Activated effector memory CD4-positive, alpha-beta T cell treated with Interleukin-2 at 50 U/mL for 16 hours (primary cell): Measurements from ENCODE around the gene TMEM204.
A peak's percentile ranks its signal among the peaks of the same experiment; 100 is the strongest.

Experiments
- DNase-seq: peaks from one replicate; pipeline ENCODE4 v3.0.0-alpha.2; 2020

The TMEM204 gene

GRCh38 chr16:1524366-1524765 is 9.1 kb upstream of the TMEM204 start:
- DNase-seq: no peak

- DNase-seq: peak; percentile 19
Observed at GRCh38 chr16:1525871-1526607, 7.4 kb upstream of the TMEM204 start.

DNA sequence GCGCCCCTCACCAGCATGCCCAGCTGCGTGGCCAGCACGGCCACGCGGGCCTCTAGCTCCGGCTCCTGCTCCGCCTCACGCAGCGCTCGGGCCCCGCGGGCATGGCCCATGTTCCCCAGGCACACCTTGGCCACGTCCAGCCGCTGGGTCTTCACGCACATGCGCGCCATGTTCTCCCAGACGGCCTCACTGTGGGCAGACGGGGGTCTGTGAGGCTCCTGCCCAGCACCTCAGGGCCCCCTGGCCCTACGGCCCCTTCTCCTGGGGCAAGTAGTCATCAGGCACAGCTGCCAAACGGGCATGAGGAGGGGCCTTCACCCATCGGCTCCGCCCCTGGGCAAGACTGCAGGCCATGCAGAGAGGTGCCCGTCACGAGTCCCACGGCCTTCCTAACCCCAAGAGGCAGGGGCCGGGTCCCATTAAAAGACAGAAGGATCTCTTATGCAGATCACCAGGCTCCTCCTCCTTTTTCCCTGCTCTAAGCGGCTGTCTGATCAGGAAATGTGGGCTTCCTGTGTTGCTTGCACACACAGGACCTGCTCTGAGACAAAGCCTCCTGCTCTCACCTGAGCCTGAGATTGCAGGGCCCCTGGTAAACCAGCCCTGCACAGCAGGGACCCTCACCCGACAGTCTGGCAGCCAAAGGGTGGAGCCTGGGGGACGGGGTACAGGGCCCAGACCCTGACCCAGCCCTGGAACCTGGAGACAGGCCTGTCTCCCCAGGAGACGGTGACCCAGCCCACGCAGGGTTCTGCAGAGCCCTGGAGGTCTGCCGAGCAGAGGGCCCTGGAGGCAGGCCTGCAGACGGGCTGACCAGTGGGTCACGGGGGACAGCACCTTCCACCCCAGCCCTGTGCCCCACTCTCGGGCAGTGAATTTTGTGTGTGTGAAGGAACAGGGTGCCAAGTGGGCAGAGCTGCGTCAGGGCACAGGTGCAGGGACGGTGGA is 6.6 kb upstream of the TMEM204 start:
- DNase-seq: peak; percentile 23

DNA sequence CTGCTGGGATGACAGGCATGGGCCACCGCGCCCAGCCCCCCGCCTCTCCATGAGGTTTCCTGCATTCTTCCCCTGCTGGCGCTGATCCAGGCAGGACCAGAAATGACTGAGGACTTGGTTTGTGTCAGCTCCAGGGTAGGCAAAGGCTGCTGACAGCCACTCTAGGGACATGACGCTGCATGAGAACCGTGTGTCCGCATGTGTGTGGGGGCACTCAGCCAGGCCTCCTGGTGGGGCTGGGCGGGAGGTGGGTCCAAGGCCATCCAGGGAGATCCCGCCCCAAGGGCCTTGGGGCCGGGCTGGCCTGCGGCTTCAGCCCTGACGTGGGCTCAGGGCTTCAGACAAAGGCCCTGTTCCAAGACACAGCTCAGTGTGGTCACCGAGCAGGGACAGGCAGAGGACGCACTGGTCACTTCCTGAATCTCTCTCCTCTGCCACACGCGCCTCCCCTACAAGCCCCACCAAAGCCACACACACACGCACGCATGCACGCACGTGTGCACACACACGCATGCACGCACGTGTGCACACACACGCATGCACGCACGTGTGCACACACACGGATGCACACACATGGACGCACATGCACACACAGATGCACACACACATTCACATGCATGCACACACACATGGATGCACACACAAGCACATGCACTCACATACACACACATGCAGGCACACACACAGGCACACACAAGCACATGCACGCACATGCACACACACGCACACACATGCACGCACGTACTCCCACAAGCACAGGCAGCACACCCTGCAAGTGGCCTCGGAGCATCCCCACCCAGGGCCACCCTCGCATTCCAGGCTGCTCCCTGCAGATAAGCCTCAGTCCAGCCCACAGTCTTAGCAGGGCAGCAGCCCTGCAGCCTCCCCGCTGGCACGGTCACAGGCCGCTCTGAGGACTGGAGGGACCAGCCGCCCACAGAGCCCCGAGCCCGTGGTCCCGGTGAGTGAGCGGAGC is 5.3 kb upstream of the TMEM204 start:
- DNase-seq: no peak

- DNase-seq: no peak
Observed at GRCh38 chr16:1528921-1529537, 4.4 kb upstream of the TMEM204 start.

DNA sequence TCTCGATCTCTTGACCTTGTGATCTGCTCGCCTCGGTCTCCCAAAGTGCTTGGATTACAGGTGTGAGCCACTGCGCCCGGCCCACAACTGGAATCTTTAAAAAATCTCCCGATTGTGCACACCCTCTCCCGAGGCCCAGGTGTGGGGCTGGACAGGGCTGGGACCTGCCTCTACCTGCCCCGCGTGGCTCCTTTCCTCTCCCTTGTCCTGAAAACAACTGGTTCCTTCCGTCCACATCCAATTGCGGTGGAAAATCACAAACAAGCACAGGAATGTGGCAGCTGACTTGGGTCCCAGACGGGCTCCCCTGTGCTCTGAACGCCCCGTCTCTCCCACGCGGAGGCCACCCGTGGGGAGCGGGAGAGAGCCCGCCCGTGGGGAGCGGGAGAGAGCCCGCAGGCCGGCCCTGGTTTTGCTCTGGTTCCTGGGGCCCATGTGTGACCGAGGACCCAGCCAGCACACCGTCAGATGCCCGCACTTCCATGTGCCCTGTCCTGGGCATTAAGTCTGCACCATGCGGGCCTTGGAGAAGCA is 3.0 kb upstream of the TMEM204 start:
- DNase-seq: no peak

DNA sequence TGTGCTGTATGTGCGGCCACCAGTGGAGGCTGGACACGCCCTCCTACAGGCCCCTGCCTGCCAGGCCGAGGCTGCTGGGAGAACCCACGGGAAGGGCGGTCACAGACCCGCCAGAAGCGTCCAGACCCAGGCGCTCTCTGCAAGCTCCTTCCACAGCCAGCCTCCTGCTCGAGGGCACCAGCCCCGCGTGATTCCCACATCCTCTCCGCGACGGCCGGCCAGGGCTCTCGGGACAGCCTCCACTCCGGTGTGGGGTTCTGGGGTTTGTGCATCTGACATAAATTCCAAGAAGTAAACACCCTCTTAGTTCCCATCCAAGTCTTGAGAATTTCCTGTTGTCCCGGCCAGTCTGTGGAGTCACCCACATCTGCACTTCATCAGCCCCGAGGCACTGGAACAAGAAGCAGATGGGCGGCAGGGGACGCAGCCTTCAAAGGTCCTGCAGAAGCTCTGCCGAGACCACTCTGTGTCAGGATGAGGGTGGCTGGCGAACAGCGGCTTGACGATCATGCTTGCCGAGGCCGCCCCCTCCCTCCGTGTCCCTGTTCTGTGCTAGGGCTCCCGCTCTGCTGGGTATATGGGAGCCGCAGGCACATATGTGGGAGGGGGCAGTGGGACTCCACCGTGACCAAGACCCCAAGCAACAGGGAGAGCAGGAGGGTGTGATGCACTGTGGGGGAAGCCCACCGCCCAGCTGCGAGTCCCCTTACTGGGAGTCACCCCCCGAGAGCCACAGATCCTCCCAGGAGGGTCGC is 2.4 kb upstream of the TMEM204 start:
- DNase-seq: no peak

- DNase-seq: no peak
Observed at GRCh38 chr16:1531638-1531910, 1.9 kb upstream of the TMEM204 start.

- DNase-seq: no peak
Observed at GRCh38 chr16:1532081-1532760, 1.2 kb upstream of the TMEM204 start.

- DNase-seq: no peak
Observed at GRCh38 chr16:1532771-1533170, 695 bp upstream of the TMEM204 start.

- DNase-seq: no peak
Observed at GRCh38 chr16:1534021-1535020, 855 bp downstream of the TMEM204 start.

DNA sequence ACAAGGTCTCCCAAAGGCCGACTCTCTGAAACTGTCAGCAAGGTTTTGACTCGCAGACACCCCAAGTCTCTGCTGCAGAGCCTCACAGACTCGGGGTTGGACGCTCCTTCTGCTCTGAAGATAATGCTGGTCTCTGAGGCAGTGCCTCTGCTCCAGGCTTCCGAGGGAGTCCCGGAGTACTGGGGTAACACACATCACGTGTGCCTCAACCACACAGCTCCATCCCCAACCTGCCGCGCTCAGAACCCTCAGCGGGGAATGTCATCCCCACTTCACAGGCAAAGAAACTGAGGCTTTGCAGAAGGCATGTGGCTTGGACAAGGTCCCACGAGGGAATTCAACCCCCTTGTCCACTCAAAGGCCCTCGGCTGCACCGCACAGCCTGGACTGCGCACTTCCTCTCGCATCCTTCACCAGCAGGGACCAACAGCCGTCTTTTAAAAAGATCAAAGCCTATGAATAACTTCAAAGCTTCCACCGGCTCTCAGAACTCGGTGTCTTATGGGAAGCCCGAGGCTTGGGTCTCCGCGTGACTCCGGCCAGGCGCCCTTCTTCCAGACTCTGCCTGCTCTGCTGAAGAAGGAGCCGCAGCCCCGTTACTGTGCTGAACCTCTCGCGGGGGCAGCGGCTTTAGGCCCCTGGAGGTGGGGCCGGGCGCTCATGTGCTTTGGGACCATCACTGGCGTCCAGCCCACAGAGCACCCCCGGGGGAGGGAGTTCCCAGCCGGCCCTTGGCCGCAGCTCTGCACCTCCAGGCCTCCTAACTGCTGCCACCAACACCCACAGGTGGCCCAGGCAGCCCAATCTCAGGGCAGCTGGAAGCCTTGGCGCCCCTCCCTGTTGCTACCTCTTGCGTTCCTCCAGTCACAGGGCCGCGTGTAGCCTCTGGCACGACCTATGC is 2.2 kb downstream of the TMEM204 start:
- DNase-seq: peak; percentile 24

DNA sequence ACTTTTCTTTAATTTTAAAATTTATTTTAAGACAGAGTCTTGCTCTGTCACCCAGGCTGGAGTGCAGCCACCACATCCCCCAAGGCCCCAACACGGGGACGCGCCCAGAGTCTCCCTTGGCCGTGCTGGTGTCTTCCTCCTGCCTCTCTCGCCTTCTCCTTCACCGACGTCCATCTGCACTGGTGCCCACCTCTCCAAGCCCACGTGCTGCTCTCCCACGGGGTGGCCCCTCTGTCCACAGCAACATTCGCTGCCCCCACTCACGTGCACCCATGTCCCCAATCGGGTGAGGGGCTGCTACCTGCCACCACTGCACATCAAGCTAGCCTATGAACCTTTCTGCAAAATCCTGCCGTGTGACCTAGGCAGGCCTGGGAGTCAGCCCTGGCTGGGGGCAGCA is 3.1 kb downstream of the TMEM204 start:
- no peak for DNase-seq

GRCh38 chr16:1537138-1537577 is 3.7 kb downstream of the TMEM204 start:
- no peak for DNase-seq

DNA sequence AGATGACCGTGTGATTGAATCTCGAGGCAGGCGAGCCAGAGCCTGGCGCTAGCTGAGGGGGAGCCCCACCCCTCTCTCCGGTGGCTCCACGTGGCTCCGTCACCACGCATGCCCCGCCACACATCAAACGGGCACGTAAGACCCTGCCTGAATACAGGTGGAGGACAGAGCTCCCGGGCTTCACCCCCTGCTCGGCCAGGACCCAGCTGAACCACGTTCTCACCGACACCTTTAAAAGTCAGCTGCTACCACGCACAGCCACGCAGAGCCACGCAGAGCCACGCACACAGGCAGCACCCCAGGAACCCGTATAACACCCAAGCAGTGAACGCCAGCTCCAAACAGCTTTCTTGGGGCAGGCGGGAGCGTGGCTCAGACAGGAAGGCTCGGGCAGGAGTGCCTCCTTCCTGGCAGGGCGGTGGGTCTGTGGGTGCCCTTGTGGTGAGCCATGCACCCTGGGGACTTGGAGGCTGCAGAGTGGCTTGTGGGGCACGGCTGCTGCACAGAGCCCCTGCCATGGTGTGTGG is 4.4 kb downstream of the TMEM204 start:
- DNase-seq: peak; percentile 19

- no peak for DNase-seq
Observed at GRCh38 chr16:1538804-1539520, 5.5 kb downstream of the TMEM204 start.
